Skeletal muscle tissue (tissue), 4 donors: Measurements from ENCODE around the gene ABCC9. TPM values are rescaled to one million over a fixed set of nuclear protein-coding genes. Genes with fewer than 3 reads are reported as not detected.

Experiments
- H3K27ac ChIP-seq: one replicate; pipeline ENCODE4 v1.7.0; 2013; ENCODE audit warnings: mild to moderate bottlenecking, low read depth, low read length, inconsistent platforms
- H3K27me3 ChIP-seq, 3 donors: one replicate each; pipeline ENCODE4 v1.7.0; 2013; ENCODE audit warnings: low read length in 3 of 3; ENCODE audit not compliant: control insufficient read depth in 3 of 3, insufficient read depth in 3 of 3
- H3K36me3 ChIP-seq, 3 donors: one replicate each; pipeline ENCODE4 v1.7.0; 2013; ENCODE audit warnings: low read length in 3 of 3; ENCODE audit not compliant: control insufficient read depth in 3 of 3, insufficient read depth in 3 of 3
- H3K4me1 ChIP-seq, 3 donors: one replicate each; pipeline ENCODE4 v1.7.0; 2013; ENCODE audit warnings: low read length in 3 of 3, mild to moderate bottlenecking in 3 of 3; ENCODE audit not compliant: control insufficient read depth in 3 of 3, insufficient read depth in 3 of 3
- H3K4me3 ChIP-seq, 3 donors: one replicate each; pipeline ENCODE4 v1.7.0; 2013; ENCODE audit warnings: low read length in 3 of 3
- H3K9ac ChIP-seq, 3 donors: one replicate each; pipeline ENCODE4 v1.7.0; 2013; ENCODE audit warnings: low read length in 3 of 3, mild to moderate bottlenecking in 3 of 3, moderate library complexity in 2 of 3, low read depth in 1 of 3
- H3K9me3 ChIP-seq, 3 donors: one replicate each; pipeline ENCODE4 v1.7.0; 2013; ENCODE audit warnings: low read length in 3 of 3; ENCODE audit not compliant: control insufficient read depth in 3 of 3
- total RNA-seq: library from RNA; depleted of rRNA; stranded (reverse); fragments of >200 nt; gene quantifications from one replicate; pipeline ENCODE4 v1.2.3, GENCODE V29; 2014
- donor health status: Osteomylitis.

ABCC9 gene
- total RNA-seq, 1 donor from 2014 or later: 111 TPM

GRCh38 chr12:21972055-21972454 is 30.8 kb upstream of the ABCC9 start:
- H3K27me3 ChIP-seq: no peaks in the 10 kb centered on the region
- no peak overlapping the region for H3K9ac ChIP-seq
- H3K4me3 ChIP-seq: no peak overlapping the region
- no peaks in the 10 kb centered on the region for H3K36me3 ChIP-seq
- no peaks in the 10 kb centered on the region for H3K9me3 ChIP-seq
- H3K4me1 ChIP-seq: no peaks in the 10 kb centered on the region
- peak overlapping the region; percentile 6 for H3K27ac ChIP-seq

DNA sequence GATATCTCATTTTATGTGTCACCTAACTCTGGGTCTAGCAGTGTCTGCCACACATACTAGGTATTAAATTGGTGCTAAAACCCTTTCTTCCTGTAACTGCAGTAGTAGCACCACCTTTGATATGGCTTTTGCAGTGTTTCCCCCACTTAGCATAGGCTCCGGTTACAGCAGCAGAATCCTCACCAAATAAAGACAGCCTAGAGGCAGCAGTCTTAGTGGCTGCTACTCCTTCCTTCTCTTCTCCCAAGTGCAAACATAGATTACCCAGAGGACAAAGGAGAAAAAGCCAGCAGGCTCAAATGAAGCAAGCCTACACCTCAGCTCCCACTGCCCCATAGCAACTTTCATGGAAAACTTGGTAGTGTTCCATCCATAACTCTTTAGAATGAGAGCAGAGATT is 30.1 kb upstream of the ABCC9 start:
- no peaks in the 10 kb centered on the region for H3K36me3 ChIP-seq
- no peak overlapping the region for H3K9ac ChIP-seq
- no peaks in the 10 kb centered on the region for H3K9me3 ChIP-seq
- no peaks in the 10 kb centered on the region for H3K4me1 ChIP-seq
- H3K27me3 ChIP-seq: no peaks in the 10 kb centered on the region
- H3K27ac ChIP-seq: no peak overlapping the region
- no peak overlapping the region for H3K4me3 ChIP-seq

GRCh38 chr12:21962821-21963220 is 21.6 kb upstream of the ABCC9 start:
- no peaks in the 10 kb centered on the region for H3K4me1 ChIP-seq
- no peaks in the 10 kb centered on the region for H3K27me3 ChIP-seq
- no peak overlapping the region for H3K27ac ChIP-seq
- H3K9ac ChIP-seq: no peak overlapping the region
- H3K4me3 ChIP-seq: no peak overlapping the region
- H3K9me3 ChIP-seq: no peaks in the 10 kb centered on the region
- H3K36me3 ChIP-seq: no peaks in the 10 kb centered on the region

DNA sequence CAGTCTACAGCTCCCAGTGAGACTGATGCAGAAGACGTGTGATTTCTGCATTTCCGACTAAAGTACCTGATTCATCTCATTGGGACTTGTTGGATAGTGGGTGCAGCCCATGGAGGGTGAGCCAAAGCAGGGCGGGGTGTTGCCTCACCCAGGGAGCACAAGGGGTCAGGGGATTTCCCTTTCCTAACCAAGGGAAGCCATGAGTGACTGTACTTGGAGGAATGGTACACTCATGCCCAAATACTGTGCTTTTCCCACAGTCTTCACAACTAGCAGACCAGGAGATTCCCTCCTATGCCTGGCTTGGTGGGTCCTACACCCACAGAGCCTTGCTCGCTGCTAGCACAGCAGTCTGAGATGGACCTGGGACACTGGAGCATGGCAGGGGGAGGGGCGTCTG is 21.0 kb upstream of the ABCC9 start:
- no peaks in the 10 kb centered on the region for H3K9me3 ChIP-seq
- H3K4me1 ChIP-seq: no peaks in the 10 kb centered on the region
- no peaks in the 10 kb centered on the region for H3K27me3 ChIP-seq
- no peak overlapping the region for H3K4me3 ChIP-seq
- no peak overlapping the region for H3K9ac ChIP-seq
- H3K27ac ChIP-seq: no peak overlapping the region
- H3K36me3 ChIP-seq: no peaks in the 10 kb centered on the region

DNA sequence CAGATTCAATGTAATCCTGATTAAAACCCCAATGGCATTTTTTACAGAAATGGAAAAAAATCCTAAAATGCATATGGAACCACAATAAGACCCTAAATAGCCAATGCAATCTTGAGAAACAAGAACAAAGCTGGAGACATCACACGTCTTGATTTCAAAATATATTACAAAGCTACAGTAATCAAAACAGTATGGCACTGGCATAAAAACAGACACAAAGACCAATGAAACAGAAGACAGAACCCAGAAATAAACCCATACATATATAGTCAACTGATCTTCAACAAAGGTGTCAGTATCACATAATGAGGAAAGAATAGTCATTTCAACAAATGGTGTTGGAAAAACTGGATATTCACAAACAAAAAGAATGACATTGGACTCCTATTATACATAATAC is 9.4 kb upstream of the ABCC9 start:
- Histone ChIP-seq H3K27me3 (no peaks in the 10 kb centered on the region), H3K27ac (no peak overlapping the region), H3K9me3 (peaks cover 11 to 19% (median 13%) of the 10 kb centered on the region in 3 donors), H3K9ac (no peak overlapping the region), H3K4me1 (no peaks in the 10 kb centered on the region), H3K4me3 (no peak overlapping the region), H3K36me3 (no peaks in the 10 kb centered on the region)

GRCh38 chr12:21949036-21949435 is 7.8 kb upstream of the ABCC9 start:
- Histone ChIP-seq H3K4me1 (no peaks in the 10 kb centered on the region), H3K9me3 (peaks cover 11 to 20% (median 13%) of the 10 kb centered on the region in 3 donors), H3K36me3 (no peaks in the 10 kb centered on the region), H3K27me3 (no peaks in the 10 kb centered on the region), H3K4me3 (no peak overlapping the region), H3K27ac (no peak overlapping the region), H3K9ac (no peak overlapping the region)

GRCh38 chr12:21946983-21947382 is 5.8 kb upstream of the ABCC9 start:
- H3K4me1 ChIP-seq: peaks cover 0 to 5% (median 0%) of the 10 kb centered on the region in 3 donors
- H3K9ac ChIP-seq: no peak overlapping the region
- H3K27ac ChIP-seq: no peak overlapping the region
- no peaks in the 10 kb centered on the region for H3K27me3 ChIP-seq
- H3K9me3 ChIP-seq: peaks cover 11 to 20% (median 13%) of the 10 kb centered on the region in 3 donors
- no peak overlapping the region for H3K4me3 ChIP-seq
- no peaks in the 10 kb centered on the region for H3K36me3 ChIP-seq

GRCh38 chr12:21945002-21945401 is 3.8 kb upstream of the ABCC9 start:
- peaks cover 0 to 5% (median 0%) of the 10 kb centered on the region in 3 donors for H3K4me1 ChIP-seq
- no peaks in the 10 kb centered on the region for H3K36me3 ChIP-seq
- H3K9ac ChIP-seq: no peak overlapping the region
- peaks cover 10 to 11% (median 11%) of the 10 kb centered on the region in 3 donors for H3K9me3 ChIP-seq
- no peaks in the 10 kb centered on the region for H3K27me3 ChIP-seq
- H3K4me3 ChIP-seq: no peak overlapping the region
- no peak overlapping the region for H3K27ac ChIP-seq

- H3K27me3 ChIP-seq: no peaks in the 10 kb centered on the region
- H3K9ac ChIP-seq: peak overlapping the region; percentile 82 to 95 (median 90)
- peak overlapping the region; percentile 71 to 84 (median 80) for H3K4me3 ChIP-seq
- H3K9me3 ChIP-seq: peaks cover 10 to 11% (median 11%) of the 10 kb centered on the region in 3 donors
- no peaks in the 10 kb centered on the region for H3K36me3 ChIP-seq
- H3K4me1 ChIP-seq: peaks cover 9 to 14% (median 11%) of the 10 kb centered on the region in 3 donors
- H3K27ac ChIP-seq: peak overlapping the region; percentile 92
These were observed 1.1 kb upstream of the ABCC9 start for GRCh38 chr12:21942377-21942703.

GRCh38 chr12:21941506-21942376 is 515 bp upstream of the ABCC9 start:
- H3K9ac ChIP-seq: peak overlapping the region; percentile 82 to 95 (median 90)
- no peaks in the 10 kb centered on the region for H3K27me3 ChIP-seq

More at GRCh38 chr12:21941506-21942376, 515 bp upstream of the ABCC9 start:
- H3K27ac ChIP-seq: peak overlapping the region; percentile 92
- H3K4me3 ChIP-seq: peak overlapping the region; percentile 71 to 84 (median 80)
- no peaks in the 10 kb centered on the region for H3K36me3 ChIP-seq
- H3K4me1 ChIP-seq: peaks cover 9 to 14% (median 11%) of the 10 kb centered on the region in 3 donors
- H3K9me3 ChIP-seq: peaks cover 8 to 11% (median 8%) of the 10 kb centered on the region in 3 donors
